ENCODE measurements around the gene STXBP4.
A peak's percentile ranks its signal among the peaks of the same experiment; 100 is the strongest.

The STXBP4 gene

GRCh38 chr17:54971147-54971546 is 2.6 kb downstream of the STXBP4 start:
- DNase-seq: no peak

- no peak for DNase-seq
Observed at GRCh38 chr17:54971901-54972300, 3.3 kb downstream of the STXBP4 start.

GRCh38 chr17:54972406-54973138 is 4.0 kb downstream of the STXBP4 start:
- no peak for DNase-seq

DNA sequence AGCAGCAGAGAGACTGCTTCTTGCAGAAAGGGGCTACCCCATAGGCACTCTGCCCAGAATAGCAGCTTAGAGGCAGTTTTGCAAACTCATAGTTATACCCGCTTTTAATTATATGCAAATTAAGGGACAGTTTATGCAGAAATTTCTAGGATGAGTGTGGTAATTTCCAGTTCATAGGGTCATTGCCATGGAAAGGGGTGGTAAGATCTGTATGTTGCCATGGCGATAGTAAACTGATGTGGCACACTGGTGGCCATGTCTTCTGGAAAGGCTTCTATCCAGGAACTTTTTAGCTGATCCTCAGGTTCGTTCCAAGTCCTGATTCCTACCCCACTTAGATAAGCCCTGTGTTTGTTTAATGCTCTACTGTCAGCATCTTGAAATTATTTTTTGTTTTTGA is 6.2 kb downstream of the STXBP4 start:
- DNase-seq: no peak

DNA sequence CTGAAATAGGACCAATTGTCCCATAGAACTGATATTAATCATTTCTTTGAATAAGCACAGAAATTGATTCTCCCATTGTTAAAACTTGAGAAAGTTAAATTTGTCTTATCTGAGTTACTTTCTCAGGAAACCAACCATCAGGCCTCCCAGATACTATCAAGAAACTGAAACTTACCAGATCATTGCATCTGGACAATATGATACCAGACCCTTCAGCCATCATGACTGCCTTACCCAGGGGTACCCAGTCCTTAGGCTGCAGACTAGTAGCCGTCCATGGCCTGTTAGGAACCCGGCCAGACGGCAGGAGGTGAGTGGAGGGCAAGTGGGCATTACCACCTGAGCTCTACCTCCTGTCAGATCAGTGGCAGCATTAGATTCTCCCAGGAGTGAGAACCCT is 7.8 kb downstream of the STXBP4 start:
- DNase-seq: no peak

DNA sequence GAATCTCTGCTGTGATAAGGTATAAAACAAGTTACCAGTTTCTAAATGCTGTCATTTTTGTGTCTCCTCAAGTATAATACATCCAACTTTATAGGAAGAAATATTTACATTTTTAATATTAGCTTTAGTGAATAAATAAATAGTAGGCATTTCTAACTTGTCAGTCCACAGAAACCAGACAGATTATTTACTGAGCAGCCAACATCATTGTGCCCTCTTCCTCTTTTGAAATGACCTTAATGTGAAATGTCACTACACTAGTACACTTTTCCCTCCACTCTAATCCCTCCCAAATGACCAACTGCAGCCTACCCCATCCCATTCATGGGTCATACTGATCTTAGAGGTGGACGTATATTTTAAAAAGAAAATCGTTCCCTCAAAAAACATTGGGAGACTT is 9.2 kb downstream of the STXBP4 start:
- DNase-seq: no peak

- no peak for DNase-seq
Observed at GRCh38 chr17:54979657-54980056, 11.1 kb downstream of the STXBP4 start.

DNA sequence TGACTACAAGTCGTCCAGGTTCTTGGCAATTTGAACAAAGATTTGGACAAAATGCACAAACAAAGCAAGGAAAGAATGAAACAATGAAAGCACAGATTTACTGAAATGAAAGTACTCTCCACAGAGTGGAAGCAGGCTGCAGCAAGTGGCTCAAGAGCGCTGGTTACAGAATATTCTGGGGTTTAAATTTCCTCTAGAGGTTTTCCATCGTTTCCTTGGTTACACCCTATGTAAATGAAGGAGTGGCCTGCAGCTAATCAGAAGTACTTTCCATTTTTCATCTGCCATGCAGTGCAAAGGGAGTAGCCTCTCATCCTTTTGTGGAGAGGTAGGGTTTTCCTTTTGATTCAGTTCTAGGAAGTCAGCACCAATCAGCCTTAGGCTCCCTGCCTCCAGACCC is 11.8 kb downstream of the STXBP4 start:
- no peak for DNase-seq

DNA sequence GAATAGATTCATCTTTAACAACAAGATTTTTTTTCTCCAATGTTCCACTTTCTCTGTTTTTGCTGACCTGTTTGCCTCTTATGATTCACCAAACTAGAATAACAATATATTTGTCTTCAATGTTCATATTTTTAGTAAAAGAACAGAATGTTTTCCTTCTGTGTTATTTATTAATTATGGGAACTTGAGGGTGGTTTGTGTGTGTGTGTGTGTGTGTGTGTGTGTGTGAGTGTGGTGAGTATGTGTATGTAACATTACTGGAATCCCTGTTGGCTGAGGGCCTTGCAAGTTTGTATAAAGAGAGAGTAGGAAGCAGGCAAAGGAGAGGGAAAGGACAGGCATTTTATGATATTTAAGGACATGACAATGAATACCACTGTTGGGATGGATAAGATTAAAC is 13.8 kb downstream of the STXBP4 start:
- no peak for DNase-seq

GRCh38 chr17:54983260-54983659 is 14.7 kb downstream of the STXBP4 start:
- DNase-seq: no peak

GRCh38 chr17:54985476-54985875 is 16.9 kb downstream of the STXBP4 start:
- DNase-seq: no peak

DNA sequence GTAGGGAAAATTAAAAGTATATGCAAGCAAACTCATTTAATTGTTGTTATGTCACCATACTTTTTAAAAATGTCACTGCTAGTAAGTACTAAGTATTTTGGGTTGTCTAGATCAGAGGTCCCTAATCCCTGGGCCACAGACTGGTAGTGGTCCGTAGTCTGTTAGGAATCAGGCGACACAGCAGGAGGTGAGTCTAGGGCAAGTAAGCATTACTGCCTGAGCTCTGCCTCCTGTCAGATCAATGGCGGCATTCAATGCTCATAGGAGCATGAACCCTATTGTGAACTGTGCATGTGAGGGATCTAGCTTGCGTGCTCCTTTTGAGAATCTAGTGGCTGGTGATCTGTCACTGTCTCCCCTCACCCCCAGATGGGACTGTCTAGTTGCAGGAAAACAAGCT is 21.6 kb downstream of the STXBP4 start:
- DNase-seq: no peak

DNA sequence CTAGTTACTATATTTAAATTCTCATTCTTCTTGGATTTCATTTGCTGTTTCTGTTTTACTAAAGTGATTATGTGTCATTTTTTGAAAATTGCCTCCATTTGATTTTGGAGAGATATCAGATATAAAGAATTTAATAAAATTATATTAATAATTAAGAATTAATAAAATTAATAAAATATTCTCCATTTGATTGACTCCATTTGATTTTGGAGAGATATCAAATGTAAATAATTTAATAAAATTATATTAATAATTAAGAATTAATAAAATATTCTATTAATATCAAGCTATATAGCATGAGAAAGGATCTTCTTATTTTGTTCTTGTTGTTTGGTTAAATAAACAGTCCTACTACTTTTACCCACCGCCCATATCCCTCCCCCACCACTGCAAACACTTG is 23.0 kb downstream of the STXBP4 start:
- DNase-seq: no peak

GRCh38 chr17:54992797-54993639 is 24.5 kb downstream of the STXBP4 start:
- DNase-seq: peak; percentile 38

- DNase-seq: no peak
Observed at GRCh38 chr17:54996441-54996840, 27.9 kb downstream of the STXBP4 start.

- DNase-seq: no peak
Observed at GRCh38 chr17:55002458-55002857, 33.9 kb downstream of the STXBP4 start.

GRCh38 chr17:55004484-55004883 is 35.9 kb downstream of the STXBP4 start:
- DNase-seq: no peak

GRCh38 chr17:55005520-55005919 is 37.0 kb downstream of the STXBP4 start:
- DNase-seq: no peak

- no peak for DNase-seq
Observed at GRCh38 chr17:55023626-55024025, 55.1 kb downstream of the STXBP4 start.

DNA sequence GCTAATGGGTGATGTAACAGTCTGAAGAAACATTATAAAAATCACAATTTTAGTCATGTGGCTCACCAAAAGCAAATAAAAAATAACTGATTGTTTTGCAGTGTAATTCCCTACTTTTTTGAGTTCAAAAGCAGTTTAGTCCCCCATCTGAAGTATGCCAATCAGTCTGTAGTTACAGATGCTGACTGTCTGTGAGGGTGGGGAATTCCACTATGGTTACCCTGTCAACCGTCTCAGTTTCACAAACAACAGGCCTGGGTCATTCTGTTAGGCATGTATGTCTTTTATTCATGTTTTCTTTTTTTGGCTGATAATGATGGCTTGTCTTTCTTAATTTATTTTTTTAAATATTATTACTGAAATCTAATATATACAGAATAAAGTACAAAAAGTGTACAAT is 69.3 kb downstream of the STXBP4 start:
- DNase-seq: no peak

GRCh38 chr17:55038291-55038690 is 69.7 kb downstream of the STXBP4 start:
- no peak for DNase-seq

GRCh38 chr17:55040611-55041010 is 72.0 kb downstream of the STXBP4 start:
- no peak for DNase-seq

DNA sequence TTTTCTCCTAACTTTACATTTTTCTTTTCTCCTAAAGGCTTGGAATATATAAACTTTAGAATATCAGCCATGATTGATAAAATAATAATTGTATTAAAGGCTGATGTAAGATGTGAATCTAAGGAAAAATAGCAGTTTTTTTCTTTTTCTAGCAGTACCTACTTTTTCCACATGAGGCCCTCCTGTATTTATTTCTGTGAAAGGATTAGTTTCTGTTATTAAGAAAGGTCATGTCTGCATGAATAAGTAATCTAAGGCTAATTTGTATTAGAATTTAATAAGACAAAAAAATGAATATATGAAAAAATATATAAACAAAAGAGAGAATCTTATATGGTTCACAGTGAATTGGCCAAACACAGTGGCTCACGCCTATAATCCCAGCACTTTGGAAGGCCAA is 85.3 kb downstream of the STXBP4 start:
- no peak for DNase-seq

DNA sequence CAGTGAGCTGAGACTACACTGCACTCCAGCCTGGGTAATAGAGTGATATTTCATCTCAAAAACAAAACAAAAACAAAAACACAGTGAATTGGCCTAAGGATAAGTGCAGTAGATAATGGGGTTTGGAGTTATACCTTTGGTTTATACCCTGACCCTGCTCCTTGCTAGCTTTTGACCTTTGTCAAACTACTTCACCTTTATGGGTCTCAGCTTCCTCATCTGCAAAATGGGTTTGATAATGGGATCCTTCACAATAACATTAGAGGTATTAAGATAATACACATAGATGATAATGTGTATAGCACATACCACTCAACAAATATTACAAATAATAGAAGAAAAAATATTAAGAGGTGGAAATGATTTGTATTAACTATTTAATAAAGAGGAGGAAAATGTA is 85.9 kb downstream of the STXBP4 start:
- DNase-seq: no peak

DNA sequence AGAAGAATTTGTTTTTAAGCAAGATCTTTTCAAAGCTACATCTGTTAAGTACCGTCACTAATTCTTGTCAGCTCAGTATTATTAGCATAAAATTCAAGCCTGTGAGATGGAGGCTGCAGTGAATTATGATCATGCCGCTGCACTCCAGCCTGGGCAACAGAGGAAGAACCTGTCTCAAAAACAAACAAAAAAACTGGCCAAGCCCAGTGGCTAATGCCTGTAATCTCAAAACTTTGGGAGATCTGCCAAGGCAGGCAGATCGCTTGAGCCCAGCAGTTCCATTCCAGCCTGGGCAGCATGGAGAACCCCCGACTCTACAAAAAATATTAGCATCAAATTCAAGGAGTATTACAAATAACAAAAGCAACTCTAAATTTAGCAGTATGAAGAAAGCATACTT is 88.0 kb downstream of the STXBP4 start:
- no peak for DNase-seq

Data from amniotic stem cell (primary cell).